ENCODE measurements around the gene RNF220.

Gene RNF220

DNA sequence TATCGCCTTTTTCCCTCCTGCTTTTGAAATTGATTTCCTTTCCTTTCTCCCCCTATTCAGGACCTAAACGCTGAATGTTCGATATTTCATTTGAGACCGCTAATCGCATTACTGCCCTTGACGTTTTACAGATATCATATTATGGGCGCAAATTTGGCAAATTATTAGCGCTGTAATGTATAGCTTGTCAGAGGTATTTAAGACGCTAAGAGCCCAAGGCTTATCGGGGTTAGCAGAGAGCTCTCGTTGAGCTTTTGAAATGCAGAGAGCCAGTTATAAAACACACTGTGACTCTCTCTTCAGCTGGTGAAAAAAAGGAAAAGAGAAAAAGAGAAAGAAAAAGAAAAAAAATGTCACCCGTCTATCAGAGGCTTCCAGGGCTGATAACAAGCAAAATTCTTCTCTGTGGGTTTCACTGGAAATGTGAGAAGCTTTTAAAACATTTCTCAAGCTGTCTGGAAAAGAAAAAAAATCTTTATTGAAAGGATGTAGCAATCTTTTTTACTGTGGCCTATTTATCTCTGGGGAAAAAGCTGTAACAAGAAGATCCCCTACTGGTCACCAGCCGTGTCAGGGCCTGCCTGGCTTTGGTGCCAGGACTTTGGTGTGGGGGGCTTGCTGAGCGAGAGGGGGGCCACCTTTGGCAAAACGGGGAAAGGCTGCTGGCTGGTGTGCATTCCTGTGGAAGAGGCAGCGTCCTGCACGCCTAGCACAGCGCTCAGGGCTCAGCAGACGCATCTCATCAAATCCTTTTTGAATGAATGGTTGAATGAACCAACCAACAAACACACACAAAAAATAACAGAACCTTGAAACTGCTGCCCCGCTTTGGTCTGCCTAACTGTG, 119.8 kb downstream of the RNF220 start:
- DNase-seq, result no peak

DNA sequence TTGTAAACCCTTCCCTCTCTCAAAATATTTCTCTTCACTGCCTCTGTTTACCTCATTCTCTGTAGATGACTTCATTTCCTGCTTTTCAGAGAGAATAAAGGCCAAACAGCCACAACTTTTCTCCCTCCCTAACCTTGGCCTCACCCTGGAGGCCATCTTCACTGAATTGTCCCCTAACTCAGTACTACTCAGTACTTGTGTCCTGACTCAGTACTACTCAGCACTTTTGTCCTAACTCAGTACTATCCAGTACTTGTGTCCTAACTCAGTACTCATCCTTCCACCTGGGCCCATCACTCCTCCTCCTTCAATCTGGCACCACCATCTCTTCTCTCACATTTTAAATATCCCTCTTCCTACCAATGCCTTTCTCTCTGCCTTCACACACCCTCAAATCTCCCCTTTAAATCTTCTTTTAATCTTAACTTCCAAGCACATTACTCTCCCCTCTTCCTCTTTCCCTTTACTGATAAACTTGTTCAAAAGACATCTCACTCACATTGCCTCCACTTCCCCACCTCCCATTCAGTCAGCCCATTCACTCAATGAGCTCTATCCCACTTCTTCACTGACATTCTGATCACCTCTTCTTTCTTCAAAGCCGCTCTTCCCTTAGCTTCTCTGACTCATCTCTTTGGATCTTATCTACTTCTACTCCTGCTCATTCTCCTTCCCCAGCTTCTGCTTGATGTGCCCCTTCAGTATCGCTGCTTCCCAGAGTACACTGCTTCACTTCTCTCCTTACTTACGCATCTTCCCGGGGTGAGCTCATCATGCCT, 121.4 kb downstream of the RNF220 start:
- DNase-seq, result no peak

DNA sequence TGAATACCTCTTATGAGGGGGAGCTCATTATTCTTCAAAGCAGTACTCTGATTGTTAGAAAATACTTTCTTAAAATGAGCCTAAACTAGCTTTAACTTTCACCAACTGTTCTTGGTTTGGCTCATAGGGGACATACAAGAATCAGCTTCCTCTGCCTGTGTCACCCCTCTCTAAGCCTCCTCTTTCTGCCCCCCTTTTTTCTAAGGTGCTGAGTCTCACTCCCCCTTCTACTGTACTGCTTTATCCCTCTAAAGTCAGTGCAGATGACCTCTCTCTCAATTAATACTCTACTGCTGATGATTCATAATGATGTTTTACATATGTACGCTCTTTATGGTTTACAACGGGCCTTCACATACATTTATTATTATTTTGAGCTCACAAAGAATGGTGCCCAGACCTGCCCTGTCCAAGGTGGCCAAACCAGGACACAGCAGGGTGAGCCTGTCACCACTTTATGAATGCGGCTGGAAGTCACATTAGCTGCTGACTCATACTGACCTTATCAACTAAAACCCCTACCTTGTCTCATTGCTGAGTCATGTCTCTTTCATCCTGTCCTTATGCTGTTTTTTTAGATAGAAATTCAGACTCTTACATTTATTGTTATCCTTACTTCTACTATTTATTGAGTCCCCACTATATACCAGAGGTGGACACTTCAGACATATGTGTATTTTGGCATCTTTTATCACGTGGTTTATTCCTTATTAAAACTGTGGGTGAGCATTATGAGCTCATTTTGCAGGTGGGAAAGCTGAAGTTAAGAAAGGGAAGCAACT, 126.9 kb downstream of the RNF220 start:
- DNase-seq, result peak; percentile 36

DNA sequence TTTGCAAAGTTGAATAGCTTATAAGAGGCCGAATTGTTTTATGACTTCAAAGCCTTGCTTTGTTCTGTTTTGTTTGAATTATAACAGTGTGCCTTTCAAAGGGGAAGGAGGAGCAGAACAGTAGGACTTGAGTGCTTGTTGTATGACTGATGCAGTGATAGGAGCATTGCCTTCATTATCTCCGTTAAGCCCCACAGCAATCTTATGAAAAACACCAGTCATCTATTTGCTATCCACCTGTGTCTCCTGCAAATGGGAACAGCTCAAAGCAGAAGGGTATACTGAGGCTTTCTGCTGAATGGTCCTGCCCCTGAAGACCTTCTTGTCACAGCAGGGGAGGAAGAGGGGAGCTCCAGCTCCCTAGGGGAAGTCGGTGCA, 127.5 kb downstream of the RNF220 start:
- no peak for DNase-seq

DNA sequence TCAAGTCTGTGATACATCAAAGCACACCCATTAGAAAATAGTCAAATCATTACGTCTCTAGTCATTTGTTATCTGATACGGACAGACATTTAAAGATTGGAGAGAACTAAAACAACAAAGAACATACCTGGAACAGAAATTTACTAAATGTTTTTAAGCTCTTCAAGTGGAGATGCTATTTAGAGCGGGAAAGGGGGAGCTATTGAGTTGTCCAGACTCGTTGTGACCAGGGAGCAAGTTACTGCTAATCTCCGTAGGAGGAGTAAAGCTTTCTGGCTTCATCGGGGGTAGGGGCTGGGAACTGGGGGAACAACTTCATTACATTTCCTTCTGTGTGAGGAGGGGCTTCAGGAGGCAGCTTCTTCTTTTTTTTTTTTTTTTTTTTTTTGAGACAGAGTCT, 129.7 kb downstream of the RNF220 start:
- DNase-seq, result no peak

DNA sequence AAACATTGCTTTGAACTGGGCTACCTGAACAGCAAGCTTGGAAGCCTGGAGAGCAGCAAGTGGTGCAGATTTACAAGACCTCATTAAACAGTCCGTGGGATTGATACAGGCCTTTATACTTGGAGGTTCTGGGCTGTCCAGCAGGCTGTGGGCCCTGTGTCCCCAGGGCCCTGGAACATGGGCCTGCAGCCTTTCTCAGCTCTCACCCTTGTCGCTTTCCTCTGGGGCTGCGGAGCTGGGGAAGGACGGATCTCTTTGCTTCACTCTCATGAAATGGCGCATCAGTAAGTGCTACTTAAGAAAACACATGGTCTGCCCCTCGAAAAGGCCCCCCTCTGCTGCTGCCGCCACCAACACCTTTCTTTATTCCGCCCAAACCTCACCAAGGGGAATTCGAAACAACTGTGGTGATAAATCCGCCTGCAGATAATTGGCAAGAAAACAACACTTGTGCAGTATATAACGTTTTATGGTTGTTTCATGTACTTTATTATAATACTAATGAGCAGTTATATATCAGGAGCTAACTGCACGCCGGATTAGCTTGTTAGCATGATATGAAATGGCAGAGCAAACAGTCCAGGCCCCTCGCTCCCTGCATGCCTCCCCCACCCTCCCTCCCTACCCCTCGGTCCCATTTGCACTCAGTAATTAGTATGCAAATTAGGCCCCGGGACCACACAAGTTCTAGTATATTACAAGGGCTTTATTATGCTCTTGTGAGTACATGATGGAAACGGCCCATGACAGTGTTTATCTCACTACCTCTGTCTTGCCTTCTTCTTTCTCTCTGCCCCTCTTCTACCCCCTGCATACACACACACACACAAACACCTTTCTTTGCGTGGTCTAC, 131.5 kb downstream of the RNF220 start:
- no peak for DNase-seq

DNA sequence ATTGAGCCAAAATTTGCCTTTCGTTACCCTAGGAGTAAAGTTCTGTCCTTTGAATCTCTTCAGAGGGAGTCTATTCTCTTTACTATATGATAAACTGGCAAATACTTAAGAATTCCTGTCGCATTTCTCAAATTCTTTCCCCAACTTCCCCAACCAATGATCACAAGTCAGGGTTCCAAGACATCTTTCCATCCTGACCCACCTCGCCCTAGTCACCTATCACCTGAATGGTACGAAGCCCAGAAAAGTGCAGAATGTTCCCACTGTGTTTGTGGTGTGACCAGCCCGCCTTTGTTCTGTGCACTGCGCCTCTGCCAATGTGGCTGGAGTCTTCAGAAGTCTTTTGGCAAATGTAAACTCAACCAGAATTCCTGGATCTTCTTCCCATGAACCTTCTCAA, 132.5 kb downstream of the RNF220 start:
- DNase-seq, result no peak

DNA sequence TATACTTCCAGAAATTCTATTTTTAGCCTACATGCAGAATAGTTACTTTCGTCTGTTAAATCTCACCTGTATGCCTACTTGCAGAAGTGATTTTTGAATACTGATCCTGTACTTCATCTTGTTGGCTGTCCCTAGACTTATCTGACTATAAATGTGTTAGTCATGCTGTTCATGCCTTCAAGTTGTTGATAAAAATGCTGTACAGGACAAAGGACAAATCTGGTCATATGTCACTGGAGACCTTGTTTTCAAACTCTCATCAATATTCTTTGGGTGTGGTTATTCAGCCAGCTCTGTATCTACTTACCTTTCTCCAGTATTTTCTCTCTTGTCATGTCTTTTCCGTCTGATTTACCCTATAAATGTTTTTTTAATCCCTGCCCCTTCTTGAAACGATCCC, 132.9 kb downstream of the RNF220 start:
- no peak for DNase-seq

DNA sequence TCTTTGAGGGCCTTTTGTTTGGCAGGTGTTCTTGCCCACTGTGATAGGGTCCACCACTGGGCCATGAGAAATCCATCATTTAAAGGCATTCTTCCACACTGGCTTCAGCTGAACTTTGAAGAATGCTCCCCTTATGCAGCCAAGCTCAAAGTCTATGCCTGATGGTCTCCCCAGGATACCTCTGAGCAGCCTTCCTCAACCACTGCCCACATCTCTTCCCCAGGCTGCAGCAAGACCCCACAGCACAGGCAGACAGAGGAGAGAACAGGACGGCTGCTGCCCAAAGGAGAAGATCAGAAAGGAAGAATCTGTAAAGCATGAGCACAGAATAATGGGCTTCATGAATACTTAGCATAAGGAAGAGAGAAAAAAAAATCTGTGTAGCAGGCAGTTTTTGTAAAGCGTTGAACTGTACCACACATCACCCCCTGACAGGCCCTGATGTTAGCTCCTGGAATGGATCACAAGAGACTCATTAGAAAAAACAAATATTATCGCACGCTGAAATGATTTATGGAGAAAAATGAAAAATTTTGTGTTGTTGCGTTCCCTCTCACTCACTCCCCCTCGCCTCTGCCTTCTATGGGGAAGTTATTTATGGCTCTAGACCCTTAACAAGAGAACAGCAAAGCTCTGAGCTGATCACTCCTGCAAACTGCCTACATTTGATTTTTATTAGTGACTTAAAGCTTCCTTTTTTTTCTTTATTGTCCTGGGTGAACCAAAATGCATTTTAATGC, 135.1 kb downstream of the RNF220 start:
- no peak for DNase-seq

DNA sequence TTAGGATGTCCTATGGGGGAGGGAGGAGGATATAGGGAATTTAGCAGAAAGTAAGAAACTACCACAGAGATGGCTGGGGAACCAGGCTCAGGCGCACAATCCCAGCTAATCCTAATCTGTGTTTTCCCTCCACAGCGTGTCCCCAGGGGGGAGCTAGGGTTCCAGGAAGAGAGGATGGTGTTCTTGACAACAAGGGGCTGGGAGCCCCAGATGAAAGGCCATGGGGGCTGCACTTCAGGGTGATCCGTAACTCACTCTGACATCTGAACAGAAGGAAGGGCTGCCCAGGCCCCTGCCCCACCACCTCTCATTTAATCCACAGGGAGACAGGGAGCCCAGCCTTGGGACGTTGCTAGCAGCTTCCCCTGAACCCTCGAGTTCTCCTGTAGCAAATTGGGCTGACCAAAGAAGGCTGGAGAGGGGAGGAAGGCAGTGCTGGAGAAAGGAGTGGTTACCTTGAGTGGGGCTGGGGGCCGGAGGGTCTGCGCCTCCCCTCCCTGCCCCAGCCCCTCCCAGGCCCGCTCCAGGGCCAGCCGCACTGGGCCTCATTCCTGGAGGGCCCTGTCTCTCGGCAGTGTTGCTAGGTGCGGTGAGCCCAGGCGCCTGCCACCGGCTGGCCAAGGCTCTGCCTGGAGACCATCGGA, 137.5 kb downstream of the RNF220 start:
- DNase-seq, result no peak

DNA sequence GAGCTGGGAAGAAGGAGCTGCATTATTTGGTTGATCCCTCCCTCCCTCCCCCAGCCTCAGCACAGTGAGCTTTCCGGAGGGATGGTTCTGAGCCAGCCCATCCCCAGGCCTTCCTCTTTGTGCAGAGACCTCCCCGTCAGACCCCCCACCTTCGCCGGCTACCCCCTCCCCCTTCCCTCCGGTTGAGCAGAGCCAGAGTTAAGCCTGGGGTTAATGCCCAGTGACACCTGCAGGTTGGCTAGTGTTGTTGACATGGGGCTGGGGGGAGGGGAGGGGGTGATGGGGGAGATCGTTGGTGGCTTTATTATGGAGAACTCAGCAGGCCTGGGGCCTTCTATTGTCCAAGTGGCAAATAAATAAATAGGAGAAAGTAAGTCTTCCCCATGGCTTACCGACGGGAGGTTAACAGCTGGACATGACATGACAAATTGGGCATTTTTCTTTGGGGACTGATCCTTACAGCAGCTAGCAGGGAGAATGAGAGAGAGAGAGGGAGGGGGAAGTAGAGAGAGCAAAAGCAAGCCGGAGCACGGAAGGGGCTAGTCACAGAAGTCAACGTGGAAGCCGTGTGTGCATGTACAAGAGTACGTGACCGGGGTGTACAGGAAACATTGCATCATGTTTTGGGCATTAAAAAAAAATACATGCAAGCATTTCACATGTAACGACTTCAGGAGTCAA, 138.1 kb downstream of the RNF220 start:
- DNase-seq, result peak; percentile 54

DNA sequence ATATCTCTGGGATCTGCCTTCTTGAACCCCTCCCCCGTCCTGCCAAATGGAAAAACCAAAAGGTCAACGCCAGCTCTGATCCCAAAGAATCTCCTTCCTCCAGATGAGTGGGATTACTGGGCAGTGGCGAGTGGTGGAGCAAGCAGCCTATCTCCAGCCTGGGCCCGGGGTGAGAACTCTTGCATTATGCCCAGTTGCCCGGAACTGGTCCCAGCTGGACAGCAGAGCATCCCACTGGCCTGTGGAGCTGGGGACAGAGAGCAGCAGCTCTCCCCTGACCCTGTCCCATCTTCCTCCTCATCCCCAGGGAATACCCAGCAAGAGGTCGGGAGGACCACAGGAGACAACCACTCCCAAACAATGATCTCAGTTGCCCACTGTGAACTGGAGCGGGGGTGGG, 138.7 kb downstream of the RNF220 start:
- no peak for DNase-seq

DNA sequence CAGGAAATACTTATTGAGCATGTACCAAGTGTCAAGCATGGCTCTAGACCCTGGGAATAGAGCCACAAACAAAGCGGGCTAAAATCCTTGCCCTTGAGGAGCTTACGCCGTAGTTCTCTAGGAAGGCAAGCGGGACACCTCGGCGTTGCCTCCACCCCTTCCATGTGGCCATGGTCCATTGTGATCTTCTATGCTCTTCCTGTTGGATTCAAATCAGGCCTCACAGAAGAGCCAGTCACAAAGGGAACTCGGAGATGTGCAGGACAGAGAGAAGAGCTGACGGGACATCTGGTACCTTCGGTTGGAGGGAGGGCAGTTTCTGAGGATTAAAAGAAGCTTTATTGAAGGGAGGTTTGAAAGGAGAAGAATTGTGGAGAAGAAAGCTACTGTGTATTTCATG, 139.9 kb downstream of the RNF220 start:
- no peak for DNase-seq

DNA sequence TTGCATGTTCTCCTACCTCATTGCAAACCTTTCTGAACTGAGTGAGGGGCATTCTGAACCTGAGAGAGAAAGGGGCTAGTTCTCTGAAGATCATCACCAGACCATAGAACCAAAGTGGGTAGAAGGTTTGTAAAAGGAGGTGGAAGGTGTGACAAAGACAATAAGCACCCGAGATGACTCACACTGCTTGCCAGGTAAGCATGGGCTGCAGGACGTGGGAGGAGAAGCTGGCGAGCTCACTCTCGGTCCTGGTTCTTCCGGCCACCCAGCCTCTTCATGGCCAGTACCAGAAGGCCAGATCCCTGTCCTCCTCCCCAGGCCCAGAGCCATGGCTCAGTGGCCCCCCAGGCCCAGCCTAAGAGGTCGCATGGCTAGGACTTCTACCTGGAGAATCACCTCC, 140.9 kb downstream of the RNF220 start:
- no peak for DNase-seq

DNA sequence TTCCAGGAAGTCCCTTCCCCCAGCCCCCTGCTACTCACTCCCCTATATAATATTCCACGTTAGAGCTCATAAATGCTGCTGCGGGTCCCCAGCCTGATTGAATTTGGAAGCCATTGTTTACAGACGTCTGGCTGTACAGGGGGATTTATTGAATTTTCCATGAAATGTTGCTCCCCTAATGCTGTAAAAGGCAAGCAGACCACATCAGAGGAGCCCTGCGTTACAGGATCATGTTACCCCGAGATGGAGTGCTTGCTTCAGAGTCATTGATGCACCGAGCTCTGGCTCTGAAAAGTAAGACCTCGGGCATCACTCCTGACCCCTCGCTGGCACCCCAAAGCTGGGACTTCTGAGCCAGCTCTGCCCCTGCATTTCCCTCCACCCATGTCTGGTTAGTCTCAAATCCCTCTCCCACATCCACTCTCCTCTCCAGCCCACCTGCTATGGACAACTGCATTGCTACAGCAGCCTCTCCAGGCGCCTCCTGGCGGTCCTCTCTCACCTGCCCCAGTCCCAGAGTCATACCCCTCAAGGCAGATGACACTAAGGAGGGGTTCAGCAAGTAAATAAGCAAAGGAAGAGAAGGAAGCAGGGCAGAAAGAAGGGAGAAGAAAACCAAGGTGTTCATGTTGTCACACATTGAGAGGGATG, 141.5 kb downstream of the RNF220 start:
- DNase-seq, result no peak

DNA sequence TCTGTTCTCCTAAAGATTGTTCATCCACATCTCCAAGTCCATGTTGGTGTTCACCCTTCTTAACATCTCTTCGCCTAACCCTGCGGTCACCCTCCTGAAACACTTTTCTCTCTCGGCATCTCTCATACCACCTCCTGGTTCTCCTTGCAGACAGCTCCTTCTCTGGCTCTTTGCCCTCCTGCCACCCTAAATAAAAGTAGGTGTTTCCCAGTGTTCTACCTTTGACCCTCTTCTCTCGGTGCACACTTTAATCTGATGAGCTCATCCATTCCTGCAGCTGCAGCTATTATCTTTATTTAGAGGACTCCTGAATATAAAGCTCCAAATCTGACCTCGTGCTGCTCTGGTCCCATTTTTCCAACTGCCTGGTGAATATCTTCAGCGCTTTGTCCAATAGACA, 142.3 kb downstream of the RNF220 start:
- DNase-seq, result no peak

DNA sequence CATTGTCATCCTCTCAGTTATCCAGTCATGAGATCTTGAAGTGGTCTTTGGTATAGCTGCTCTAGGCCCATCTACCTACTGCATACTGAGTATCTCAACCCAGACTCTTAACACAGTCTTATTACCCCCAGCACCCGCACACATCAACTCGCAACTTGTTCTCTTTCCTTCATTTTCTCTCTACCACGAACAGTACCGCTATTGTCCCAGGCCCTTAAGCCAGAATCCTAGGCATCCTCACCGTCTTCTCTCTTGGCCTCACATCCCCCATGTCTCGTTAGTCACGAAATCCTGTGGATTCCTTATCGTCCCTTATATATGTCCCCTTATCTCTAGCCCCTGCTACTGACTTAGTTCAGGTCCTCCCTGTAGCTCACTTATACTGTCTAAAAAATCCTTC, 142.8 kb downstream of the RNF220 start:
- no peak for DNase-seq

DNA sequence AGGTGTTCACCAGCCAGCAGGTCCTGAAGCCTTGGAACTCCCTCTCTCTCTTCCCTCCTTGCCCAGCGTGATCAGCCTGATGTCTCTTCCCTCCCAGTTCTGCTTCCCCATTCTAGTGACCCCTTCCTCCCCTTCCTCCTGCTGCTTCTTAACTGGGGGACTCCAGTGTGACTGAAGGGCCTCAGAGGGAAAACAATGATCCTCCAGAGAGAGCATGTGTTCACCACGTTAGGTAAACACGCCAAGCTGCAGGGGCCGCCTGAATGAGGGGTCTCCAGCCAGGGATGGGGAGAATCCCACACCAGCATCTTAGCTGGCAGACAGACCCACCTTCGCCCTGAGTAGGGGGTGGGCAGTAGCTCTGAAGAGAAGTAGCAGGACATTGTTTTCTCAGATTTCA, 144.5 kb downstream of the RNF220 start:
- DNase-seq, result no peak

DNA sequence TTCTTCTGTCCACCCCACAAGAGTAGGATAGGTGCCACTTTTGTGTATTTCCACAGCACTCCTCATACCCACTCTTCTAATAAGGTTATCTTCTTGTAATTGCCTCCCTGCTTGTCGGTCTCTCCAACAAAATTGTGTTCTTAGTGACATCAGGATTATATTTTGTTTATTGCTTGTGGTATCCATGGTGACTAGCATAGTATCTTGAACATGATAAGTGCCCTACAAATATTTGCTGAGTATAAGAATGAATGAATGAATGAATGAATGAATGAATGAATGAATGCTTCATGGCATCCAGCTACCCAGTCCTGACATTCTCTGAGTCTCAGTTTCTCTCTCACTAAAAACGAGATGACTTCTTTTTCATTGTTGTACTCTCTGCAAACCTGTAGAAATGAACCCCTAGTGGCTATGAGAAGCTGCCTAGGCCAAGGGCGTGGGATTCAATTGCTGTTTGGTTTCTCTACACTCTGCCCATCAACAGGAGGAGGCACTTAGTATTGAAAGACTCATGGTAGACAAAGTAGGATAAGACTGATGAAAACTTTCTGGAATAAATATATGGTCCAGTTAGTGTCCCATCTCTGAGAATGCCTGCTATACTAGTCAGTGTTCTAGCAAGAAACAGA, 148.2 kb downstream of the RNF220 start:
- peak; percentile 50 for DNase-seq

DNA sequence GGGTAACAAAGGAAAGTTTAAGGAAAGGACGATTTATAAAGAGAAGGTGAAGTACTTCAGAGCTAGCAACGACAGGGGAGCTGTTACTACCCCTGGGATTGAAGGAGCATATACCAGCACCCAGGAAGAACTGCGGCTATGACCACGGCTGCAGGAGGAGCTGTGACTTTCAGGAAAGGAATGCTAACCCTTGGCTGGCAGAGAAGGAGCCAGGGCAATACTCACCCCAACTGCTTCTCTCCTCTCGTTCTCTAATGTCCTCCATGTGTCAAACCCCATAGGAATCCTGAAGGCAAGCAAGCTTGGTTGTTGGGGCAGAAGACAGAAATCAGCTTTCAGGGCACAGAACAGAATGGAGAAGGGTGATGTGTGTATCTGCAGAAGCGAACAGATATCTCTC, 148.7 kb downstream of the RNF220 start:
- DNase-seq, result no peak

All from NCI-H774 (cell line).